HepG2 (cell line): ENCODE data around the gene SFI1. TPM values are rescaled to one million over a fixed set of nuclear protein-coding genes. Genes with fewer than 3 reads are reported as not detected.
A peak's percentile ranks its signal among the peaks of the same experiment; 100 is the strongest.

ENCODE experiments used
- ARID5B ChIP-seq: IDR thresholded peaks from 2 replicates; pipeline ENCODE4 v1.4.0; 2020; ENCODE audit warnings: mild to moderate bottlenecking, missing genetic modification reagents
- CREM ChIP-seq, 2 experiments: sonication (generic) in 1 of 2; formaldehyde crosslinking in 1 of 2; IDR thresholded peaks; 2 replicates each; pipeline versions ENCODE4 v1.4.0 to v1.6.1; 2016 to 2020; ENCODE audit warnings: antibody characterized with exemption in 1 of 2, mild to moderate bottlenecking in 1 of 2, missing genetic modification reagents in 1 of 2
- FOXA1 ChIP-seq, 2 experiments: fragments of 450-650 bp in 1 of 2; sonication (generic) in 1 of 2; formaldehyde crosslinking in 1 of 2; IDR thresholded peaks; 2 replicates each; pipeline versions ENCODE4 v1.4.0 to v1.6.1; 2016 to 2020; ENCODE audit warnings: missing genetic modification reagents in 1 of 2
- GPN1 ChIP-seq: sonication (generic); formaldehyde crosslinking; IDR thresholded peaks from 2 replicates; pipeline ENCODE4 v1.5.1; 2020; ENCODE audit warnings: missing genetic modification reagents, borderline replicate concordance
- IKZF4 ChIP-seq: sonication (generic); formaldehyde crosslinking; IDR thresholded peaks from 2 replicates; pipeline ENCODE4 v1.5.1; 2020; ENCODE audit warnings: borderline replicate concordance, mild to moderate bottlenecking, low read depth, missing genetic modification reagents; ENCODE audit errors: not compliant biosample characterization
- NBN ChIP-seq: fragments of 450-650 bp; conservative IDR thresholded peaks from 2 replicates; pipeline ENCODE4 v1.6.1; 2017
- RAD21 ChIP-seq: fragments of 450-650 bp; formaldehyde crosslinking; IDR thresholded peaks from 2 replicates; pipeline ENCODE4 v1.5.0; 2020; ENCODE audit warnings: mild to moderate bottlenecking
- RELA ChIP-seq: sonication (generic); formaldehyde crosslinking; IDR thresholded peaks from 2 replicates; pipeline ENCODE4 v1.4.0; 2020; ENCODE audit warnings: missing genetic modification reagents
- SMAD3 ChIP-seq: sonication (generic); formaldehyde crosslinking; IDR thresholded peaks from 2 replicates; pipeline ENCODE4 v1.4.0; 2020; ENCODE audit warnings: missing genetic modification reagents
- SRSF1 ChIP-seq: fragments of 200-400 bp; formaldehyde crosslinking; optimal IDR thresholded peaks from 2 replicates; pipeline ENCODE3; 2017; ENCODE audit warnings: mild to moderate bottlenecking, low read depth, low read length, moderate library complexity
- TBX3 ChIP-seq: fragments of 450-650 bp; IDR thresholded peaks from 2 replicates; pipeline ENCODE4 v1.6.1; 2017; ENCODE audit warnings: antibody characterized with exemption, mild to moderate bottlenecking, inconsistent platforms, borderline replicate concordance
- ZBTB46 ChIP-seq: sonication (generic); formaldehyde crosslinking; IDR thresholded peaks from 2 replicates; pipeline ENCODE4 v1.4.0; 2020; ENCODE audit warnings: mild to moderate bottlenecking, missing genetic modification reagents, borderline replicate concordance
- ZEB1 ChIP-seq: IDR thresholded peaks from 2 replicates; pipeline ENCODE4 v1.6.1; 2012; ENCODE audit warnings: mild to moderate bottlenecking, low read depth, inconsistent platforms; ENCODE audit not compliant: insufficient replicate concordance
- ZFX ChIP-seq: sonication (generic); formaldehyde crosslinking; IDR thresholded peaks from 2 replicates; pipeline ENCODE4 v1.4.0; 2020; ENCODE audit warnings: mild to moderate bottlenecking, low read depth, missing genetic modification reagents, moderate library complexity
- ZFY ChIP-seq: sonication (generic); formaldehyde crosslinking; IDR thresholded peaks from 2 replicates; pipeline ENCODE4 v1.4.0; 2020; ENCODE audit warnings: missing genetic modification reagents
- ZNF17 ChIP-seq: sonication (generic); formaldehyde crosslinking; IDR thresholded peaks from 2 replicates; pipeline ENCODE4 v1.5.0; 2020; ENCODE audit warnings: mild to moderate bottlenecking, missing genetic modification reagents
- ZNF382 ChIP-seq: sonication (generic); formaldehyde crosslinking; IDR thresholded peaks from 2 replicates; pipeline ENCODE4 v1.5.0; 2020; ENCODE audit warnings: missing genetic modification reagents, mild to moderate bottlenecking, borderline replicate concordance
- ZNF563 ChIP-seq: sonication (generic); formaldehyde crosslinking; IDR thresholded peaks from 2 replicates; pipeline ENCODE4 v1.8.0; 2022; ENCODE audit warnings: mild to moderate bottlenecking, moderate library complexity, missing genetic modification reagents
- ZNF720 ChIP-seq: sonication (generic); formaldehyde crosslinking; IDR thresholded peaks from 2 replicates; pipeline ENCODE4 v1.4.0; 2020; ENCODE audit warnings: missing genetic modification reagents
- ZNF749 ChIP-seq: sonication (generic); formaldehyde crosslinking; IDR thresholded peaks from 2 replicates; pipeline ENCODE4 v1.8.0; 2022; ENCODE audit warnings: mild to moderate bottlenecking, missing genetic modification reagents, moderate library complexity, borderline replicate concordance
- ZNF761 ChIP-seq: sonication (generic); formaldehyde crosslinking; conservative IDR thresholded peaks from 2 replicates; pipeline ENCODE4 v1.4.0; 2020; ENCODE audit warnings: mild to moderate bottlenecking, missing genetic modification reagents
- ZNF879 ChIP-seq: sonication (generic); formaldehyde crosslinking; IDR thresholded peaks from 2 replicates; pipeline ENCODE4 v1.8.1; 2023; ENCODE audit warnings: missing genetic modification reagents
- ZSCAN20 ChIP-seq: sonication (generic); formaldehyde crosslinking; IDR thresholded peaks from 2 replicates; pipeline ENCODE4 v1.4.0; 2020; ENCODE audit warnings: missing genetic modification reagents, mild to moderate bottlenecking, borderline replicate concordance
- ZSCAN29 ChIP-seq: sonication (generic); formaldehyde crosslinking; conservative IDR thresholded peaks from 2 replicates; pipeline ENCODE4 v1.4.0; 2020; ENCODE audit warnings: mild to moderate bottlenecking, missing genetic modification reagents
- polyA plus RNA-seq, 8 experiments: library from polyadenylated mRNA; depleted of rRNA in 3 of 8; stranded (reverse) in 7 of 8; unstranded in 1 of 8; fragments of >200 nt; fragmentation: Illumina TruSeq in 4 of 8; extraction: Trizol in 4 of 8; gene quantifications; 2 replicates each; pipeline versions ENCODE4 v1.2.1 to v1.2.3, GENCODE V29; 2011 to 2016; ENCODE audit warnings: low read depth in 4 of 8, missing spikeins in 1 of 8, mixed read lengths in 1 of 8; ENCODE audit not compliant: insufficient read depth in 1 of 8
- total RNA-seq, 5 experiments: library from RNA; depleted of rRNA; stranded (reverse); fragments of >200 nt; fragmentation: Illumina TruSeq; extraction: Trizol; gene quantifications; 2 replicates each; pipeline ENCODE4 v1.2.3, GENCODE V29; 2016; ENCODE audit warnings: low read depth in 1 of 5
- TF ChIP-seq, protein P1 (sequence below): IDR thresholded peaks from 2 replicates; pipeline ENCODE4 v1.6.1; 2016; ENCODE audit warnings: low read depth, borderline replicate concordance
- TF ChIP-seq, protein P2 (sequence below): sonication (generic); formaldehyde crosslinking; IDR thresholded peaks from 2 replicates; pipeline ENCODE4 v1.4.0; 2020; ENCODE audit warnings: mild to moderate bottlenecking, missing genetic modification reagents

The SFI1 gene
- total and polyA plus RNA-seq, 2 of the 13 experiments (the other 11 are each of a cell fraction or from before 2014, with no cell fraction given): 20.5 to 40.1 TPM

GRCh38 chr22:31627223-31627731, 130.9 kb downstream of the SFI1 start (continued):
- TF ChIP-seq ZFY (CRISPR knock-in tag) (peak; percentile 26; the same call in 1 of the 2 replicates), ZSCAN29 (no peak), ZNF749 (CRISPR knock-in tag) (no peak), IKZF4 (no peak), SMAD3 (CRISPR knock-in tag) (no peak), RAD21 (CRISPR knock-in tag) (peak; percentile 10; the same call in 1 of the 2 replicates), NBN (no peak), ZBTB46 (CRISPR knock-in tag) (0 out of 2 replicates have a peak, but pooled peaks have one; percentile 48), ZNF720 (CRISPR knock-in tag) (no peak), RELA (CRISPR knock-in tag) (no peak), CREM (IDR thresholded peaks at IDR 0.05) (no peak), CREM (CRISPR knock-in tag; IDR thresholded peaks at IDR 0.05) (no peak), SRSF1 (no peak), ARID5B (CRISPR knock-in tag) (no peak), ZNF563 (CRISPR knock-in tag) (no peak), ZNF382 (CRISPR knock-in tag) (no peak), ZEB1 (no peak), ZNF761 (CRISPR knock-in tag) (no peak), FOXA1 (IDR thresholded peaks at IDR 0.05) (no peak), FOXA1 (CRISPR knock-in tag; IDR thresholded peaks at IDR 0.05) (no peak), ZSCAN20 (CRISPR knock-in tag) (no peak), ZNF879 (no peak), TBX3 (no peak), GPN1 (CRISPR knock-in tag) (no peak), ZFX (CRISPR knock-in tag) (peak; percentile 52; the same call in 1 of the 2 replicates), ZNF17 (CRISPR knock-in tag) (no peak)
- TF ChIP-seq, protein P1, sequence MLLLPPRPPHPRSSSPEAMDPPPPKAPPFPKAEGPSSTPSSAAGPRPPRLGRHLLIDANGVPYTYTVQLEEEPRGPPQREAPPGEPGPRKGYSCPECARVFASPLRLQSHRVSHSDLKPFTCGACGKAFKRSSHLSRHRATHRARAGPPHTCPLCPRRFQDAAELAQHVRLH (CRISPR knock-in tag): no peak
- TF ChIP-seq, protein P2, sequence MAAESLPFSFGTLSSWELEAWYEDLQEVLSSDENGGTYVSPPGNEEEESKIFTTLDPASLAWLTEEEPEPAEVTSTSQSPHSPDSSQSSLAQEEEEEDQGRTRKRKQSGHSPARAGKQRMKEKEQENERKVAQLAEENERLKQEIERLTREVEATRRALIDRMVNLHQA: no peak
